ENCODE results near the gene VPS52.

VPS52 gene

DNA sequence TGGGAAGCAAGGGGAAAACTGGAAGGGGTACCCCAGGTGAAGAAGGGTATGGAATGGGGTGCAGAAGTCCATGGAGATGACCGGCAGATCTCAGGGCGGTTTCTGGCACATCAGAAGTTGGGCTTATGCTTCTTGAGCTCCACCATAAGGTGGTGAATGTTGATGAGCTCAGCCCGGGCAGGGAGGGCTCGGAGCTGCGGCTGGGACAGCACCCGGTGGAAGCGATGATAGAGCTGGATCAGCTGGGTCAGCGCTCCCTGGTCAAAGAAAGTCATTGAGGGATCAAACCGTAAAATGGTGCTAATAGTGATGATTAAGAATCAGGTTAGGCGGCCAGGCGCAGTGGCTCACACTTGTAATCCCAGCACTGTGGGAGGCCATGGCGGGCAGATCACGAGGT lies 20.9 kb downstream of the VPS52 start:
- Histone ChIP-seq H3K4me1 (ENCODE audit: control insufficient read depth in 1 of 2, insufficient read depth in 2 of 2, low read length in 2 of 2) (peaks cover 12 to 14% of the 10 kb centered on the region in 2 experiments), H3K9me3 (ENCODE audit: insufficient read depth, low read depth, low read length) (no peaks in the 10 kb centered on the region), H3K18ac (ENCODE audit: low read length) (no peak overlapping the region), H4K8ac (ENCODE audit: low read depth, low read length) (no peak overlapping the region), H3K79me2 (ENCODE audit: control insufficient read depth, insufficient read depth, low read length, poor library complexity) (no peaks in the 10 kb centered on the region), H3K27me3 (ENCODE audit: insufficient read depth, low read length) (no peaks in the 10 kb centered on the region), H2BK12ac (ENCODE audit: low read length) (no peak overlapping the region), H4K12ac (ENCODE audit: low read depth, low read length) (no peak overlapping the region), H3K79me1 (ENCODE audit: low read length) (peaks cover 6% of the 10 kb centered on the region), H2AK5ac (ENCODE audit: low read length) (no peak overlapping the region), H3K36me3 (ENCODE audit: control insufficient read depth in 1 of 2, insufficient read depth in 2 of 2, low read length in 2 of 2) (peaks cover 5% of the 10 kb centered on the region in 2 experiments), H3K4me3 (ENCODE audit: low read depth, low read length) (no peak overlapping the region), H3K27ac (ENCODE audit: low read depth, low read length) (no peak overlapping the region), H3K4me2 (ENCODE audit: low read length) (no peak overlapping the region), H3K9ac (ENCODE audit: low read length) (no peak overlapping the region), H4K91ac (ENCODE audit: low read depth, low read length) (no peak overlapping the region), H2BK120ac (ENCODE audit: insufficient read depth, low read length, poor library complexity) (no peak overlapping the region), H2BK5ac (ENCODE audit: low read depth, low read length, poor library complexity) (no peak overlapping the region), H3K4ac (ENCODE audit: low read depth, low read length) (no peak overlapping the region), H2AFZ (ENCODE audit: insufficient read depth, low read length, poor library complexity) (no peak overlapping the region), H3K14ac (ENCODE audit: low read length) (no peak overlapping the region), H3K23ac (ENCODE audit: low read length) (no peak overlapping the region)
- no CpG with 5 or more reads among the region's 13 CpGs for WGBS (ENCODE audit: extremely low coverage, insufficient coverage, insufficient read length)
- DNase-seq, result no peak

- WGBS (ENCODE audit: extremely low coverage, insufficient coverage, insufficient read length), result no CpG with 5 or more reads among the region's 15 CpGs
- H4K8ac ChIP-seq (ENCODE audit: low read depth, low read length), result peak overlapping the region; percentile 63
Observed at GRCh38 chr6:33249732-33250630, 21.7 kb downstream of the VPS52 start.

GRCh38 chr6:33248932-33249731 lies 22.5 kb downstream of the VPS52 start:
- Histone ChIP-seq H2BK120ac (ENCODE audit: insufficient read depth, low read length, poor library complexity) (no peak overlapping the region), H3K9ac (ENCODE audit: low read length) (peak overlapping the region; percentile 78), H3K9me3 (ENCODE audit: insufficient read depth, low read depth, low read length) (no peaks in the 10 kb centered on the region), H2BK5ac (ENCODE audit: low read depth, low read length, poor library complexity) (no peak overlapping the region), H3K27ac (ENCODE audit: low read depth, low read length) (peak overlapping the region; percentile 25), H3K18ac (ENCODE audit: low read length) (no peak overlapping the region), H4K91ac (ENCODE audit: low read depth, low read length) (peak overlapping the region; percentile 3), H2AFZ (ENCODE audit: insufficient read depth, low read length, poor library complexity) (peak overlapping the region; percentile 71), H3K4me2 (ENCODE audit: low read length) (peak overlapping the region; percentile 91), H3K36me3 (ENCODE audit: control insufficient read depth in 1 of 2, insufficient read depth in 2 of 2, low read length in 2 of 2) (peaks cover 5% of the 10 kb centered on the region in 2 experiments), H3K27me3 (ENCODE audit: insufficient read depth, low read length) (no peaks in the 10 kb centered on the region), H4K8ac (ENCODE audit: low read depth, low read length) (peak overlapping the region; percentile 62), H3K79me1 (ENCODE audit: low read length) (peaks cover 6% of the 10 kb centered on the region), H3K4me1 (ENCODE audit: control insufficient read depth in 1 of 2, insufficient read depth in 2 of 2, low read length in 2 of 2) (peaks cover 12 to 14% of the 10 kb centered on the region in 2 experiments), H3K23ac (ENCODE audit: low read length) (no peak overlapping the region), H2BK12ac (ENCODE audit: low read length) (no peak overlapping the region), H3K79me2 (ENCODE audit: control insufficient read depth, insufficient read depth, low read length, poor library complexity) (no peaks in the 10 kb centered on the region), H4K12ac (ENCODE audit: low read depth, low read length) (peak overlapping the region; percentile 14), H3K4me3 (ENCODE audit: low read depth, low read length) (peak overlapping the region; percentile 73), H2AK5ac (ENCODE audit: low read length) (no peak overlapping the region), H3K4ac (ENCODE audit: low read depth, low read length) (no peak overlapping the region), H3K14ac (ENCODE audit: low read length) (peak overlapping the region; percentile 9)
- WGBS (ENCODE audit: extremely low coverage, insufficient coverage, insufficient read length), result no CpG with 5 or more reads among the region's 58 CpGs
- peak; percentile 99 for DNase-seq

More at GRCh38 chr6:33249732-33250630, 21.7 kb downstream of the VPS52 start:
- H3K9me3 ChIP-seq (ENCODE audit: insufficient read depth, low read depth, low read length), result no peaks in the 10 kb centered on the region
- no peak overlapping the region for H2AFZ ChIP-seq (ENCODE audit: insufficient read depth, low read length, poor library complexity)
- peaks cover 5% of the 10 kb centered on the region in 2 experiments for H3K36me3 ChIP-seq (ENCODE audit: control insufficient read depth in 1 of 2, insufficient read depth in 2 of 2, low read length in 2 of 2)
- H3K27me3 ChIP-seq (ENCODE audit: insufficient read depth, low read length), result no peaks in the 10 kb centered on the region
- H2BK120ac ChIP-seq (ENCODE audit: insufficient read depth, low read length, poor library complexity), result no peak overlapping the region
- H3K4me1 ChIP-seq (ENCODE audit: control insufficient read depth in 1 of 2, insufficient read depth in 2 of 2, low read length in 2 of 2), result peaks cover 12 to 14% of the 10 kb centered on the region in 2 experiments
- H3K14ac ChIP-seq (ENCODE audit: low read length), result peak overlapping the region; percentile 9
- H3K9ac ChIP-seq (ENCODE audit: low read length), result peak overlapping the region; percentile 78
- H3K4ac ChIP-seq (ENCODE audit: low read depth, low read length), result no peak overlapping the region
- DNase-seq, result peak; percentile 44 to 48
- H4K91ac ChIP-seq (ENCODE audit: low read depth, low read length), result peak overlapping the region; percentile 3
- H3K79me2 ChIP-seq (ENCODE audit: control insufficient read depth, insufficient read depth, low read length, poor library complexity), result no peaks in the 10 kb centered on the region
- H2BK5ac ChIP-seq (ENCODE audit: low read depth, low read length, poor library complexity), result no peak overlapping the region
- H2BK12ac ChIP-seq (ENCODE audit: low read length), result no peak overlapping the region
- no peak overlapping the region for H3K18ac ChIP-seq (ENCODE audit: low read length)
- H4K12ac ChIP-seq (ENCODE audit: low read depth, low read length), result peak overlapping the region; percentile 28
- H2AK5ac ChIP-seq (ENCODE audit: low read length), result peak overlapping the region; percentile 13
- peak overlapping the region; percentile 91 for H3K4me2 ChIP-seq (ENCODE audit: low read length)
- peak overlapping the region; percentile 73 for H3K4me3 ChIP-seq (ENCODE audit: low read depth, low read length)
- H3K23ac ChIP-seq (ENCODE audit: low read length), result no peak overlapping the region
- peak overlapping the region; percentile 25 for H3K27ac ChIP-seq (ENCODE audit: low read depth, low read length)
- peaks cover 6% of the 10 kb centered on the region for H3K79me1 ChIP-seq (ENCODE audit: low read length)

DNA sequence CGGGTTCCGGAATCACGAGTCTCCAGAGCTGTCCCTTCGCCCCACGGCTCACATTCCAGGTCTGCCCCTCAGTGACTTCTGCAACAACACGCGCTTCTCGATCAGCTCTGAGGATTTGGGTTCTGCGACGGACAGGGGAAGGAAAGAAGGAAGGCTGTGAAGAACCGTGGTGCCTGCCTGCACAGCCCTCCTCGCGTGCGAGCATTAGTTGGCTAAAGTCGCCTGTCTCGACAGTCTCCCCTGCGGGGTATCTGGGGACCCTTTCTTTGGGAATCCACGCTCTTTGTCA lies 23.1 kb downstream of the VPS52 start:
- H3K14ac ChIP-seq (ENCODE audit: low read length), result no peak overlapping the region
- H3K4me3 ChIP-seq (ENCODE audit: low read depth, low read length), result no peak overlapping the region
- WGBS (ENCODE audit: extremely low coverage, insufficient coverage, insufficient read length), result no CpG with 5 or more reads among the region's 18 CpGs
- H3K79me1 ChIP-seq (ENCODE audit: low read length), result peaks cover 6% of the 10 kb centered on the region
- no peak overlapping the region for H4K8ac ChIP-seq (ENCODE audit: low read depth, low read length)
- no peaks in the 10 kb centered on the region for H3K9me3 ChIP-seq (ENCODE audit: insufficient read depth, low read depth, low read length)
- H3K4me2 ChIP-seq (ENCODE audit: low read length), result peak overlapping the region; percentile 91
- H3K36me3 ChIP-seq (ENCODE audit: control insufficient read depth in 1 of 2, insufficient read depth in 2 of 2, low read length in 2 of 2), result peaks cover 5% of the 10 kb centered on the region in 2 experiments
- H3K4me1 ChIP-seq (ENCODE audit: control insufficient read depth in 1 of 2, insufficient read depth in 2 of 2, low read length in 2 of 2), result peaks cover 12 to 14% of the 10 kb centered on the region in 2 experiments
- H2AK5ac ChIP-seq (ENCODE audit: low read length), result no peak overlapping the region
- no peak for DNase-seq
- H3K27me3 ChIP-seq (ENCODE audit: insufficient read depth, low read length), result no peaks in the 10 kb centered on the region
- no peak overlapping the region for H3K27ac ChIP-seq (ENCODE audit: low read depth, low read length)
- H3K79me2 ChIP-seq (ENCODE audit: control insufficient read depth, insufficient read depth, low read length, poor library complexity), result no peaks in the 10 kb centered on the region
- H3K18ac ChIP-seq (ENCODE audit: low read length), result no peak overlapping the region
- no peak overlapping the region for H2BK120ac ChIP-seq (ENCODE audit: insufficient read depth, low read length, poor library complexity)
- no peak overlapping the region for H3K4ac ChIP-seq (ENCODE audit: low read depth, low read length)
- H2AFZ ChIP-seq (ENCODE audit: insufficient read depth, low read length, poor library complexity), result peak overlapping the region; percentile 71
- H4K91ac ChIP-seq (ENCODE audit: low read depth, low read length), result no peak overlapping the region
- no peak overlapping the region for H3K23ac ChIP-seq (ENCODE audit: low read length)
- H2BK12ac ChIP-seq (ENCODE audit: low read length), result no peak overlapping the region
- no peak overlapping the region for H2BK5ac ChIP-seq (ENCODE audit: low read depth, low read length, poor library complexity)
- no peak overlapping the region for H3K9ac ChIP-seq (ENCODE audit: low read length)
- peak overlapping the region; percentile 1 for H4K12ac ChIP-seq (ENCODE audit: low read depth, low read length)

Data from trophoblast cell (in vitro differentiated cells and primary cell).